Anterior cingulate cortex (tissue), 58 donors: ENCODE results near the gene N4BP2L1.
"Not testable (repeated sequence)": the region's sequence is repeated elsewhere in the genome, so short reads cannot be mapped to it uniquely, and the experiment has no call there.

Experiments used
- DNase-seq, 58 donors: peaks; one replicate each; lab custom pipeline; 2025; lab: John Stamatoyannopoulos, UW

Gene N4BP2L1

GRCh38 chr13:32403108-32403507 lies 24.8 kb downstream of the N4BP2L1 start:
- DNase-seq = no peak

GRCh38 chr13:32391101-32391619 lies 36.8 kb downstream of the N4BP2L1 start:
- DNase-seq = no peak

GRCh38 chr13:32390484-32390883 lies 37.4 kb downstream of the N4BP2L1 start:
- DNase-seq = no peak

- DNase-seq = no peak
These were observed 37.9 kb downstream of the N4BP2L1 start for GRCh38 chr13:32390048-32390447.

GRCh38 chr13:32385410-32385809 lies 42.5 kb downstream of the N4BP2L1 start:
- no peak for DNase-seq

- DNase-seq = no peak
These were observed 43.2 kb downstream of the N4BP2L1 start for GRCh38 chr13:32384702-32385101.

GRCh38 chr13:32383836-32384618 lies 43.9 kb downstream of the N4BP2L1 start:
- no peak for DNase-seq

GRCh38 chr13:32381539-32381938 lies 46.4 kb downstream of the N4BP2L1 start:
- peak in 10 of 58 donors; percentile 1 to 17 (median 6) for DNase-seq

- no peak for DNase-seq
These were observed 49.9 kb downstream of the N4BP2L1 start for GRCh38 chr13:32378012-32378411.

GRCh38 chr13:32376642-32377415 lies 51.1 kb downstream of the N4BP2L1 start:
- no peak for DNase-seq

GRCh38 chr13:32370805-32371204 lies 57.1 kb downstream of the N4BP2L1 start:
- no peak for DNase-seq

- no peak for DNase-seq
These were observed 65.4 kb downstream of the N4BP2L1 start for GRCh38 chr13:32362574-32362973.

- DNase-seq = not testable (repeated sequence)
These were observed 72.0 kb downstream of the N4BP2L1 start for GRCh38 chr13:32355935-32356334.

- DNase-seq = no peak
These were observed 73.9 kb downstream of the N4BP2L1 start for GRCh38 chr13:32354040-32354439.

GRCh38 chr13:32350839-32351441 lies 77.0 kb downstream of the N4BP2L1 start:
- not testable (repeated sequence) for DNase-seq
